Measurements from ENCODE around the gene LMF1.

- TF ChIP-seq, protein P1, sequence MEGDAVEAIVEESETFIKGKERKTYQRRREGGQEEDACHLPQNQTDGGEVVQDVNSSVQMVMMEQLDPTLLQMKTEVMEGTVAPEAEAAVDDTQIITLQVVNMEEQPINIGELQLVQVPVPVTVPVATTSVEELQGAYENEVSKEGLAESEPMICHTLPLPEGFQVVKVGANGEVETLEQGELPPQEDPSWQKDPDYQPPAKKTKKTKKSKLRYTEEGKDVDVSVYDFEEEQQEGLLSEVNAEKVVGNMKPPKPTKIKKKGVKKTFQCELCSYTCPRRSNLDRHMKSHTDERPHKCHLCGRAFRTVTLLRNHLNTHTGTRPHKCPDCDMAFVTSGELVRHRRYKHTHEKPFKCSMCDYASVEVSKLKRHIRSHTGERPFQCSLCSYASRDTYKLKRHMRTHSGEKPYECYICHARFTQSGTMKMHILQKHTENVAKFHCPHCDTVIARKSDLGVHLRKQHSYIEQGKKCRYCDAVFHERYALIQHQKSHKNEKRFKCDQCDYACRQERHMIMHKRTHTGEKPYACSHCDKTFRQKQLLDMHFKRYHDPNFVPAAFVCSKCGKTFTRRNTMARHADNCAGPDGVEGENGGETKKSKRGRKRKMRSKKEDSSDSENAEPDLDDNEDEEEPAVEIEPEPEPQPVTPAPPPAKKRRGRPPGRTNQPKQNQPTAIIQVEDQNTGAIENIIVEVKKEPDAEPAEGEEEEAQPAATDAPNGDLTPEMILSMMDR (IDR thresholded peaks at IDR 0.05) = no peak
- no peak for TF ChIP-seq POLR2AphosphoS5 (IDR thresholded peaks at IDR 0.05)
- no peak for TF ChIP-seq POLR2A (IDR thresholded peaks at IDR 0.05)
Measured at GRCh38 chr16:989354-989814, 18.6 kb upstream of the LMF1 start.

Measured in prostate gland (tissue), 2 donors.